Astrocyte of the spinal cord (primary cell): ENCODE measurements around the gene TIMM44.
A peak's percentile ranks its signal among the peaks of the same experiment; 100 is the strongest.

Experiments used
- DNase-seq: peaks from one replicate; pipeline ENCODE4 v3.0.0; 2011; ENCODE audit warnings: low read depth, low spot score
- H3K4me3 ChIP-seq: 2 replicates; pipeline ENCODE4 v1.5.1; 2011; ENCODE audit warnings: low read depth, mild to moderate bottlenecking, low read length, moderate library complexity
- CTCF ChIP-seq: IDR thresholded peaks from 2 replicates; pipeline ENCODE4 v1.5.1; 2012; ENCODE audit warnings: low read depth, mild to moderate bottlenecking, low read length, inconsistent platforms
- in situ Hi-C: cut with HindIII; loops from 2 replicates; pipeline ENCODE4 v1.10.0; 2017; ENCODE audit warnings: low sequenced_read_pairs

TIMM44 gene

GRCh38 chr19:7907544-7907943 is 35.9 kb downstream of the TIMM44 start:
- no peak for TF ChIP-seq CTCF
- in situ Hi-C loops: no loop called here
- DNase-seq: no peak
- H3K4me3 ChIP-seq: no peak overlapping the region

- in situ Hi-C loops: no loop called here
- TF ChIP-seq CTCF: no peak
- H3K4me3 ChIP-seq: no peak overlapping the region
- no peak for DNase-seq
These were observed 36.3 kb downstream of the TIMM44 start for GRCh38 chr19:7907122-7907521.

GRCh38 chr19:7905859-7906258 is 37.6 kb downstream of the TIMM44 start:
- no peak overlapping the region for H3K4me3 ChIP-seq
- in situ Hi-C loops: no loop called here
- TF ChIP-seq CTCF: no peak
- DNase-seq: no peak

- no peak for DNase-seq
- no peak for TF ChIP-seq CTCF
- in situ Hi-C loops: no loop called here
- no peak overlapping the region for H3K4me3 ChIP-seq
These were observed 38.2 kb downstream of the TIMM44 start for GRCh38 chr19:7905268-7905667.

- in situ Hi-C loops: no loop called here
- TF ChIP-seq CTCF: no peak
- H3K4me3 ChIP-seq: peak overlapping the region; percentile 91
- peak; percentile 15 for DNase-seq
These were observed 39.1 kb downstream of the TIMM44 start for GRCh38 chr19:7904074-7905020.

GRCh38 chr19:7903244-7904073 is 40.0 kb downstream of the TIMM44 start, which contains the start of gene MAP2K7:
MAP2K7 (plus strand) TSS chr19:7903877; CDS start chr19:7903945, 68 bp downstream.
- TF ChIP-seq CTCF: peak; percentile 60
- in situ Hi-C loops: no loop called here
- DNase-seq: peak; percentile 99
- H3K4me3 ChIP-seq: peak within 1 kb of the TSS; percentile 91
